CD4-positive, alpha-beta T cell treated with Interleukin-21 for 1 hour (primary cell): ENCODE data around the gene TFPT.

Source experiments
- DNase-seq: peaks from one replicate; pipeline ENCODE4 v3.0.0-alpha.2; 2020

The TFPT gene

GRCh38 chr19:54069470-54069869 is 46.0 kb downstream of the TFPT start:
- DNase-seq = no peak

DNA sequence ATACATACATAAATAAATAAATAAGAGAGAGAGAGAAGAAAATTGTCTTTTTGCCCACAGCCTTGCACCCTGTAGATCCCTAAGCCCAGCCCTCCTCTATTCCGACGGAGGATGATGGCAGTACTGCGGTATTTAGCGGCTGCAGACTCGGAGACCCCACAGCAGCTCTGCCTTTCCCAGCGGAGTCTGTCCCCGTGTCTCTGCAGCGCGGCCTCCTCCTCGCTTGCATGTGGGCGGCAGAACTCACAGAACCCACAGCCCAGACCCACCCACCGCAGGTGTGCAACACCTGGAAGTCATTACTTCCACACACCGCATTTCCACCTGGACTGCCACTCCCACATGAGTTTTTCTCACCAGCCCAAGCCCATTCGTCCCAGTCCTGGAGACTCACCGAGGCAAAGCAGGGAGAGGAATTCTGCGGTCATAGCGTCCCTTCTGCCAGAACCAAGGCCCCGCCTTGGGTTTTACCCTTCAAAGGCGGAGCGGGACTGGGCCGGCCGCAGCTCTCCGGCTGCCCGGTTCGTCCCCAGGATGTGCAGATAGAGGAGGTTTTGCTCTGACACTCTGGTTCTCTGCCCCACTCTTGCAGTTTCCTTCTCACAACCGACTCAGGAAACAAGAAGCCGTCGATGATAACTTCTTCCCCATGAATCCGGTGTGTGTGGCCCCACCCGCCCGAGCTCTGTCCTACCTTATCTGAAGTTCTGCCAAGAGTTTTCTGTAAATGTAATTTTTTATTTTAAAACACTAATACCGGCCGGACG is 51.9 kb downstream of the TFPT start, which contains the start of gene VSTM1:
VSTM1 (minus strand) TSS at position 548 of the 767 bp plus-strand sequence; CDS start at position 428, 120 bp downstream.
- no peak for DNase-seq

DNA sequence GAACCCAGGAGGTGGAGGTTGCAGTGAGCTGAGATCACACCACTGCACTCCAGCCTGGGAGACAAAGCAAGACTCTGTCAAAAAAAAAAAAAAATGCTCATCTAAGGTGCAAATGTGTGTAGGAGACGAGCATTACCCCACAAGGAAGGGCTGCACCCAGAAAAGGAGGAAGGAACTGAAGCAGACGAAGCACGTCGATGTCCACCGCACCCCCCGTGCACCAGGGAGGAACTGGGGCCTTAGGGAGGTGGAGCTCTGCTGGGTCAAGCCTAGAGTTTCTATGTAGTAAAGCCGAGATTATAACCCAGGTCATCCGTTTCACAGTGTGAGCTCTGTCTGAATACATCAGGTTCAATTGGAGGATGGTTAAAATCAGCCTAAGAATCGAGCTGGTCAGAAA is 52.8 kb downstream of the TFPT start:
- DNase-seq = no peak
